ENCODE data around the gene RNF145.

The RNF145 gene

DNA sequence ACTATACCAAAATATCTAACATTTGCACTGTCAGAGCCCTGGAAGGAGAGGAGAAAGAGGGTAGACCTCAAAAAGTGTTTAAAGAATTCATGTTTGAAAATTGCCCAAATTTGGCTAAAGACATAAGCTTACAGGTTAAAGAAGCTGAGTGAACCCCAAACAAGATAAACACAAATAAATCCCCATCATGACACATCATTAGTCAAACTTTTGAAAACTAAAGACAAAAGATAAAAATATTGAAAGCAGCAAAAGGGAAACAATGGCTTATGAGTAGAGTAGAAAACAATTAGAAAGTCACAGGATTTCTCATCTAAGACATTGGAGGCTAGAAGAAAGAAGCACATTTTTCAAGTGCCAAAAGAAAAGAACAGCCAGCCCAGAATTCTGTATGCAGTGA, 47.7 kb upstream of the RNF145 start:
- Histone ChIP-seq H3K27me3 (ENCODE audit: insufficient read depth, low read length) (no peaks in the 10 kb centered on the region; the same call in 1 of the 2 replicates), H3K9ac (ENCODE audit: low read length) (no peak overlapping the region), H3K27ac (ENCODE audit: low read depth, low read length, poor library complexity, severe bottlenecking) (no peak overlapping the region), H3K9me3 (ENCODE audit: low read length) (no peaks in the 10 kb centered on the region; the same call in 1 of the 2 replicates), H3K4me2 (ENCODE audit: low read length) (no peak overlapping the region), H3F3A (ENCODE audit: insufficient read depth, low read length) (no peaks in the 10 kb centered on the region), H3K9me2 (ENCODE audit: low read depth, low read length) (no peaks in the 10 kb centered on the region), H3K4me1 (ENCODE audit: insufficient read depth, low read length, severe bottlenecking) (peaks cover 1% of the 10 kb centered on the region), H2AFZ (ENCODE audit: low read length) (no peak overlapping the region), H3K79me2 (ENCODE audit: insufficient read depth, low read length) (no peaks in the 10 kb centered on the region), H3K36me3 (ENCODE audit: insufficient read depth, low read length) (no peaks in the 10 kb centered on the region), H4K20me1 (ENCODE audit: insufficient read depth, low read length) (no peaks in the 10 kb centered on the region), H3K4me3 (ENCODE audit: low read depth, low read length, poor library complexity, severe bottlenecking) (no peak overlapping the region)
- TF ChIP-seq CTCF (IDR thresholded peaks at IDR 0.05; ENCODE audit: low read length) (no peak), EZH2 (IDR thresholded peaks at IDR 0.05; ENCODE audit: borderline replicate concordance, low read length) (no peak)

DNA sequence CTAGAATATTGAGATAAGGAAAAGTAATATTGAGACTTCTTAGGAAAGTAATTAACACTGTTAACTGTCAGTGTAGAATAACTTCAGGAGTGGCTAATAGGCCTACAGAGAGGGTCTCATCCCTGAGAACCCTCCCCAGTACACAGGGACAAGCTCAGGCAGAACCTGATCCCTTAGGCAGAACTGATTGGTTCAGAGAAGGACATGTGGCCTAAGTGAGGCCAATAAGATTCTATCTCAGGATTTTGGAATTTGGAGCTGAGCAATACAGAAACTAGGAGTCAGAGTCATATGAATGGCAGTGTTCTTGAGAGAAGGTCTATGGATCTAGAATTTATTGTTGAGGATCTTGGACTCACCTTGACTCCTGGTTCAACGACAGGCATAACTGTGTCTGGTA, 42.8 kb upstream of the RNF145 start:
- H3K9ac ChIP-seq (ENCODE audit: low read length): no peak overlapping the region
- TF ChIP-seq CTCF (IDR thresholded peaks at IDR 0.05; ENCODE audit: low read length) (no peak), EZH2 (IDR thresholded peaks at IDR 0.05; ENCODE audit: borderline replicate concordance, low read length) (no peak)
- H3K4me2 ChIP-seq (ENCODE audit: low read length): no peak overlapping the region
- H3K36me3 ChIP-seq (ENCODE audit: insufficient read depth, low read length): no peaks in the 10 kb centered on the region
- no peak overlapping the region for H3K4me3 ChIP-seq (ENCODE audit: low read depth, low read length, poor library complexity, severe bottlenecking)
- no peaks in the 10 kb centered on the region for H3K4me1 ChIP-seq (ENCODE audit: insufficient read depth, low read length, severe bottlenecking)
- no peak overlapping the region for H3K27ac ChIP-seq (ENCODE audit: low read depth, low read length, poor library complexity, severe bottlenecking)
- no peaks in the 10 kb centered on the region for H3K79me2 ChIP-seq (ENCODE audit: insufficient read depth, low read length)
- H4K20me1 ChIP-seq (ENCODE audit: insufficient read depth, low read length): no peaks in the 10 kb centered on the region
- H3F3A ChIP-seq (ENCODE audit: insufficient read depth, low read length): no peaks in the 10 kb centered on the region
- H3K9me3 ChIP-seq (ENCODE audit: low read length): no peaks in the 10 kb centered on the region
- H3K27me3 ChIP-seq (ENCODE audit: insufficient read depth, low read length): no peaks in the 10 kb centered on the region
- H3K9me2 ChIP-seq (ENCODE audit: low read depth, low read length): no peaks in the 10 kb centered on the region
- H2AFZ ChIP-seq (ENCODE audit: low read length): no peak overlapping the region

GRCh38 chr5:159249158-159249557, 39.8 kb upstream of the RNF145 start:
- H3K4me3 ChIP-seq (ENCODE audit: low read depth, low read length, poor library complexity, severe bottlenecking): no peak overlapping the region
- no peaks in the 10 kb centered on the region for H3K4me1 ChIP-seq (ENCODE audit: insufficient read depth, low read length, severe bottlenecking)
- H3K27me3 ChIP-seq (ENCODE audit: insufficient read depth, low read length): no peaks in the 10 kb centered on the region
- H3K79me2 ChIP-seq (ENCODE audit: insufficient read depth, low read length): no peaks in the 10 kb centered on the region
- TF ChIP-seq CTCF (IDR thresholded peaks at IDR 0.05; ENCODE audit: low read length) (no peak), EZH2 (IDR thresholded peaks at IDR 0.05; ENCODE audit: borderline replicate concordance, low read length) (no peak)
- H3K9ac ChIP-seq (ENCODE audit: low read length): no peak overlapping the region
- H3K4me2 ChIP-seq (ENCODE audit: low read length): no peak overlapping the region
- H4K20me1 ChIP-seq (ENCODE audit: insufficient read depth, low read length): no peaks in the 10 kb centered on the region
- H3K9me2 ChIP-seq (ENCODE audit: low read depth, low read length): no peaks in the 10 kb centered on the region
- H3K9me3 ChIP-seq (ENCODE audit: low read length): no peaks in the 10 kb centered on the region
- H2AFZ ChIP-seq (ENCODE audit: low read length): no peak overlapping the region
- H3K36me3 ChIP-seq (ENCODE audit: insufficient read depth, low read length): no peaks in the 10 kb centered on the region
- H3K27ac ChIP-seq (ENCODE audit: low read depth, low read length, poor library complexity, severe bottlenecking): no peak overlapping the region
- H3F3A ChIP-seq (ENCODE audit: insufficient read depth, low read length): no peaks in the 10 kb centered on the region

Data from OCI-LY1 (cell line).